ENCODE data around the gene PTPRA. TPM values are rescaled to one million over a fixed set of nuclear protein-coding genes. Genes with fewer than 3 reads are reported as not detected.

Gene PTPRA
- total and polyA plus RNA-seq, 5 donors from 2014 or later = 26.2 to 103 (median 35.1) TPM

GRCh38 chr20:3039426-3039825, 166.1 kb downstream of the PTPRA start:
- H3K27me3 Mint-ChIP-seq = no peaks in the 10 kb centered on the region
- DNase-seq (no peak), ATAC-seq (ENCODE audit: low read depth in 2 of 2) (no peak)
- no peak overlapping the region for H3K4me3 ChIP-seq (ENCODE audit: low read depth, low read length)
- peaks cover 0 to 7% (median 0%) of the 10 kb centered on the region in 4 donors for H3K4me1 Mint-ChIP-seq
- peaks cover 36% of the 10 kb centered on the region for H3K36me3 Mint-ChIP-seq
- H3K27me3 ChIP-seq (ENCODE audit: control insufficient read depth, insufficient read depth, low read length) = no peaks in the 10 kb centered on the region
- no peaks in the 10 kb centered on the region for H3K9me3 Mint-ChIP-seq
- H3K27ac Mint-ChIP-seq = no peak overlapping the region
- H3K27ac ChIP-seq (ENCODE audit: insufficient read depth, low read length, poor library complexity, severe bottlenecking) = no peak overlapping the region
- no peaks in the 10 kb centered on the region for H3K9me3 ChIP-seq (ENCODE audit: control insufficient read depth in 2 of 2, low read length in 2 of 2)
- H3K4me1 ChIP-seq (ENCODE audit: control insufficient read depth, insufficient read depth, low read length, poor library complexity, severe bottlenecking) = no peaks in the 10 kb centered on the region
- H3K4me3 Mint-ChIP-seq = no peak overlapping the region
- peaks cover 59% of the 10 kb centered on the region for H3K36me3 ChIP-seq (ENCODE audit: control insufficient read depth, insufficient read depth, low read length)

GRCh38 chr20:3040086-3040485, 166.8 kb downstream of the PTPRA start:
- Mint-ChIP-seq H3K27ac (peak overlapping the region in 1 of 3 donors; percentile 19), H3K4me3 (peak overlapping the region in 1 of 4 donors; percentile 24), H3K36me3 (peaks cover 32% of the 10 kb centered on the region), H3K4me1 (peaks cover 2 to 7% (median 2%) of the 10 kb centered on the region in 4 donors), H3K27me3 (no peaks in the 10 kb centered on the region), H3K9me3 (peaks cover 0 to 1% (median 0%) of the 10 kb centered on the region in 7 donors)
- DNase-seq = no peak
- Histone ChIP-seq H3K27me3 (ENCODE audit: control insufficient read depth, insufficient read depth, low read length) (no peaks in the 10 kb centered on the region), H3K4me3 (ENCODE audit: low read depth, low read length) (no peak overlapping the region), H3K9me3 (ENCODE audit: control insufficient read depth in 2 of 2, low read length in 2 of 2) (no peaks in the 10 kb centered on the region), H3K27ac (ENCODE audit: insufficient read depth, low read length, poor library complexity, severe bottlenecking) (no peak overlapping the region), H3K4me1 (ENCODE audit: control insufficient read depth, insufficient read depth, low read length, poor library complexity, severe bottlenecking) (peaks cover 3% of the 10 kb centered on the region), H3K36me3 (ENCODE audit: control insufficient read depth, insufficient read depth, low read length) (peaks cover 53% of the 10 kb centered on the region)
- no peak for ATAC-seq (ENCODE audit: low read depth in 2 of 2)

DNA sequence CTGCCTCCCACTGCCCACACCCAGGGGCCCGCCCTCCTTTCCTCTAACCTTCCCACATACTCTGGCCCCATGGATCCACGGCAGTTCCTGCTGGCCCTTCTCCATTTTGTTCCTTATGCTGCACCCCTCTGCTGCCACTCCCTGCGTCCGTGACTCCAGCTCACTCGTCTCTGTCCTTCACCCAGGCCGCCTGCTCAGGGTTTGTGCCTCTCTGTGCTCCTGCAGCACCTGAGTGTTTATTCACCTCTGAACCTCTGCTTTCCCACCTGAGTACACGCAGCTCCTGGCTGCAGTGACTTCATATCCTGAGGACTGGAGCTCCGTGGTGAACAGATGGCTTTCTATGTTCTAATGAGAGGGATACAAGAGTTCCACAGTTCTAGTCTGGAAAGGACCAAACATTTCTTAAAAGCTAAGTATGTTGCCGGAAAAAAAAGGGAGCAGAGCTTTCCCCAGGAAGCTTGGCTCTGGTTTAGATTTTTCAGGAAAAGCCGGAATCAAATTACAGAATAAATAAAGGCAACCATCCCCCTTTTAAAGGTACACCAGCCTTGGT, 168.7 kb downstream of the PTPRA start:
- Histone ChIP-seq H3K4me1 (ENCODE audit: control insufficient read depth, insufficient read depth, low read length, poor library complexity, severe bottlenecking) (peaks cover 13% of the 10 kb centered on the region), H3K4me3 (ENCODE audit: low read depth, low read length) (no peak overlapping the region), H3K9me3 (ENCODE audit: control insufficient read depth in 2 of 2, low read length in 2 of 2) (no peaks in the 10 kb centered on the region), H3K27me3 (ENCODE audit: control insufficient read depth, insufficient read depth, low read length) (no peaks in the 10 kb centered on the region), H3K27ac (ENCODE audit: insufficient read depth, low read length, poor library complexity, severe bottlenecking) (no peak overlapping the region), H3K36me3 (ENCODE audit: control insufficient read depth, insufficient read depth, low read length) (peaks cover 35% of the 10 kb centered on the region)
- no peak for ATAC-seq (ENCODE audit: low read depth in 2 of 2)
- DNase-seq = no peak
- no peaks in the 10 kb centered on the region for H3K27me3 Mint-ChIP-seq
- peak overlapping the region in 2 of 3 donors; percentile 57 to 76 for H3K27ac Mint-ChIP-seq
- H3K36me3 Mint-ChIP-seq = peaks cover 15% of the 10 kb centered on the region
- peaks cover 0 to 1% (median 0%) of the 10 kb centered on the region in 7 donors for H3K9me3 Mint-ChIP-seq
- peaks cover 6 to 12% (median 9%) of the 10 kb centered on the region in 4 donors for H3K4me1 Mint-ChIP-seq
- peak overlapping the region in 3 of 4 donors; percentile 7 to 28 (median 25) for H3K4me3 Mint-ChIP-seq

- peaks cover 15% of the 10 kb centered on the region for H3K36me3 Mint-ChIP-seq
- Histone ChIP-seq H3K27me3 (ENCODE audit: control insufficient read depth, insufficient read depth, low read length) (no peaks in the 10 kb centered on the region), H3K4me3 (ENCODE audit: low read depth, low read length) (no peak overlapping the region), H3K4me1 (ENCODE audit: control insufficient read depth, insufficient read depth, low read length, poor library complexity, severe bottlenecking) (peaks cover 20% of the 10 kb centered on the region), H3K9me3 (ENCODE audit: control insufficient read depth in 2 of 2, low read length in 2 of 2) (no peaks in the 10 kb centered on the region), H3K27ac (ENCODE audit: insufficient read depth, low read length, poor library complexity, severe bottlenecking) (no peak overlapping the region), H3K36me3 (ENCODE audit: control insufficient read depth, insufficient read depth, low read length) (peaks cover 28% of the 10 kb centered on the region)
- no peak overlapping the region for H3K27ac Mint-ChIP-seq
- H3K9me3 Mint-ChIP-seq = peaks cover 0 to 1% (median 0%) of the 10 kb centered on the region in 7 donors
- no peaks in the 10 kb centered on the region for H3K27me3 Mint-ChIP-seq
- peaks cover 6 to 17% (median 11%) of the 10 kb centered on the region in 4 donors for H3K4me1 Mint-ChIP-seq
- ATAC-seq (ENCODE audit: low read depth in 2 of 2) (no peak), DNase-seq (no peak)
- no peak overlapping the region for H3K4me3 Mint-ChIP-seq
Observed at GRCh38 chr20:3042625-3043024, 169.3 kb downstream of the PTPRA start.

GRCh38 chr20:3043322-3043721, 170.0 kb downstream of the PTPRA start, which contains the start of gene GNRH2:
GNRH2 (plus strand) TSS chr20:3043622; CDS start chr20:3044415, 793 bp downstream.
- Mint-ChIP-seq H3K4me1 (peaks cover 6 to 19% (median 11%) of the 10 kb centered on the region in 4 donors), H3K4me3 (peak within 1 kb of the TSS in 3 of 4 donors; percentile 65 to 95 (median 90)), H3K27me3 (no peaks in the 10 kb centered on the region), H3K9me3 (peaks cover 0 to 1% (median 0%) of the 10 kb centered on the region in 7 donors), H3K27ac (peak within 1 kb of the TSS; percentile 33 to 86 (median 83)), H3K36me3 (peaks cover 15% of the 10 kb centered on the region)
- Histone ChIP-seq H3K27ac (ENCODE audit: insufficient read depth, low read length, poor library complexity, severe bottlenecking) (no peak within 1 kb of the TSS), H3K4me3 (ENCODE audit: low read depth, low read length) (no peak within 1 kb of the TSS), H3K36me3 (ENCODE audit: control insufficient read depth, insufficient read depth, low read length) (peaks cover 25% of the 10 kb centered on the region), H3K9me3 (ENCODE audit: control insufficient read depth in 2 of 2, low read length in 2 of 2) (no peaks in the 10 kb centered on the region), H3K27me3 (ENCODE audit: control insufficient read depth, insufficient read depth, low read length) (no peaks in the 10 kb centered on the region), H3K4me1 (ENCODE audit: control insufficient read depth, insufficient read depth, low read length, poor library complexity, severe bottlenecking) (peaks cover 23% of the 10 kb centered on the region)
- ATAC-seq (ENCODE audit: low read depth in 2 of 2) (no peak), DNase-seq (no peak)

DNA sequence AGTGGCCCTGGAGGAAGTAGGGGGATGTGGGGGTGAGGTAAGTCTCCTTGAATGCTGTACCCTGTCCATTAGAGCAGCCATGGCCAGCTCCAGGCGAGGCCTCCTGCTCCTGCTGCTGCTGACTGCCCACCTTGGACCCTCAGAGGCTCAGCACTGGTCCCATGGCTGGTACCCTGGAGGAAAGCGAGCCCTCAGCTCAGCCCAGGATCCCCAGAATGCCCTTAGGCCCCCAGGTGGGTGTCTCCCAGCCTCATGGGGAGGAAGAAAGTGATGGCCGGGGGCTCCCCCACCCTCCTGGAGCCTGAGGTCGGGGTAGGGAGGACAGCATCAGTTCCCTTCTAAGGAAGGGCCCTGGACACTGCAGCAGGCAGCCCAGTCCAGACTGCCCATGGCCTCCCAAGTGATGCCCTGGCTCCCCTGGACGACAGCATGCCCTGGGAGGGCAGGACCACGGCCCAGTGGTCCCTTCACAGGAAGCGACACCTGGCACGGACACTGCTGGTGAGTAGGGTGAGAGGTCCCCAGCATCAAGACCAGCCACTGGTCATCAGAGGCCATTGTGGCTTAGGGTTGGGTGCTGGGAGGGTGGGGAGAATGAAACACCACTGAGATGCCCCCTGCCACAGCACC, 171.2 kb downstream of the PTPRA start:
- H3K27ac Mint-ChIP-seq = peak overlapping the region; percentile 33 to 83 (median 48)
- H3K4me3 Mint-ChIP-seq = peak overlapping the region; percentile 65 to 95 (median 90)
- ATAC-seq (ENCODE audit: low read depth in 2 of 2) = no peak

GRCh38 chr20:3045042-3045815, 171.9 kb downstream of the PTPRA start:
- no peaks in the 10 kb centered on the region for H3K9me3 ChIP-seq (ENCODE audit: control insufficient read depth in 2 of 2, low read length in 2 of 2)
- peak overlapping the region; percentile 74 for H3K27ac ChIP-seq (ENCODE audit: insufficient read depth, low read length, poor library complexity, severe bottlenecking)
- peaks cover 23% of the 10 kb centered on the region for H3K4me1 ChIP-seq (ENCODE audit: control insufficient read depth, insufficient read depth, low read length, poor library complexity, severe bottlenecking)
- Mint-ChIP-seq H3K9me3 (peaks cover 0 to 1% (median 0%) of the 10 kb centered on the region in 7 donors), H3K27ac (peak overlapping the region; percentile 83 to 87 (median 86)), H3K27me3 (no peaks in the 10 kb centered on the region), H3K4me3 (peak overlapping the region; percentile 90 to 95 (median 91)), H3K4me1 (peaks cover 7 to 24% (median 14%) of the 10 kb centered on the region in 4 donors), H3K36me3 (peaks cover 9% of the 10 kb centered on the region)
- DNase-seq (peak in 1 of 3 donors; percentile 43), ATAC-seq (ENCODE audit: low read depth in 2 of 2) (peak; percentile 23 to 27)
- H3K4me3 ChIP-seq (ENCODE audit: low read depth, low read length) = peak overlapping the region; percentile 43
- peaks cover 19% of the 10 kb centered on the region for H3K36me3 ChIP-seq (ENCODE audit: control insufficient read depth, insufficient read depth, low read length)
- no peaks in the 10 kb centered on the region for H3K27me3 ChIP-seq (ENCODE audit: control insufficient read depth, insufficient read depth, low read length)

More for the DNA sequence above, 171.2 kb downstream of the PTPRA start:
- Histone ChIP-seq H3K9me3 (ENCODE audit: control insufficient read depth in 2 of 2, low read length in 2 of 2) (no peaks in the 10 kb centered on the region), H3K36me3 (ENCODE audit: control insufficient read depth, insufficient read depth, low read length) (peaks cover 22% of the 10 kb centered on the region), H3K4me3 (ENCODE audit: low read depth, low read length) (no peak overlapping the region), H3K4me1 (ENCODE audit: control insufficient read depth, insufficient read depth, low read length, poor library complexity, severe bottlenecking) (peaks cover 23% of the 10 kb centered on the region), H3K27ac (ENCODE audit: insufficient read depth, low read length, poor library complexity, severe bottlenecking) (no peak overlapping the region), H3K27me3 (ENCODE audit: control insufficient read depth, insufficient read depth, low read length) (no peaks in the 10 kb centered on the region)
- peaks cover 8% of the 10 kb centered on the region for H3K36me3 Mint-ChIP-seq
- peaks cover 6 to 22% (median 12%) of the 10 kb centered on the region in 4 donors for H3K4me1 Mint-ChIP-seq
- peaks cover 0 to 1% (median 0%) of the 10 kb centered on the region in 7 donors for H3K9me3 Mint-ChIP-seq
- DNase-seq = no peak
- H3K27me3 Mint-ChIP-seq = no peaks in the 10 kb centered on the region

Measured in CD4-positive, CD25-positive, alpha-beta regulatory T cell (primary cell).